ENCODE data around the gene NCK1. TPM values are rescaled to one million over a fixed set of nuclear protein-coding genes. Genes with fewer than 3 reads are reported as not detected.

NCK1 gene
- total RNA-seq, 2 donors from 2014 or later: 33.8 to 72.3 TPM

DNA sequence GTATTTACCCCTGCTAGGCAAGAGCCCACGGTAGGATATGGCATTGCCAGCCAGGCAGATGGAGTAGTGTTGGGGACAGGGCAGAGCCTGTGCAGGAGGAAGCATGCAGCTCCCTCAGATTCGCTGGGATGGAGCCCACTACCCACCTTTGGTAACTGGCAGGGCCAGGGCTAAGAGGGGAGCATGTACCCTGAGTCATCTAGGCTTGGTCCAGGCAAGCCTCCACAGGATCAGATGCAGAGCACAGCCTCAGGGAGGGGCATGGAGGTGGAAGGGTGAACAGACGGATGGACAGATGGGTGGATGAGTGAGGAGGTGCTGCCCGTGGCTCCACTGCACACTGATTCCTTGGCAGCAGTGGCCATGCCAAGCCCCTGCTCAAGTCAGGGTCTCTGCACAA, 128.8 kb downstream of the NCK1 start:
- TF ChIP-seq, protein P1, sequence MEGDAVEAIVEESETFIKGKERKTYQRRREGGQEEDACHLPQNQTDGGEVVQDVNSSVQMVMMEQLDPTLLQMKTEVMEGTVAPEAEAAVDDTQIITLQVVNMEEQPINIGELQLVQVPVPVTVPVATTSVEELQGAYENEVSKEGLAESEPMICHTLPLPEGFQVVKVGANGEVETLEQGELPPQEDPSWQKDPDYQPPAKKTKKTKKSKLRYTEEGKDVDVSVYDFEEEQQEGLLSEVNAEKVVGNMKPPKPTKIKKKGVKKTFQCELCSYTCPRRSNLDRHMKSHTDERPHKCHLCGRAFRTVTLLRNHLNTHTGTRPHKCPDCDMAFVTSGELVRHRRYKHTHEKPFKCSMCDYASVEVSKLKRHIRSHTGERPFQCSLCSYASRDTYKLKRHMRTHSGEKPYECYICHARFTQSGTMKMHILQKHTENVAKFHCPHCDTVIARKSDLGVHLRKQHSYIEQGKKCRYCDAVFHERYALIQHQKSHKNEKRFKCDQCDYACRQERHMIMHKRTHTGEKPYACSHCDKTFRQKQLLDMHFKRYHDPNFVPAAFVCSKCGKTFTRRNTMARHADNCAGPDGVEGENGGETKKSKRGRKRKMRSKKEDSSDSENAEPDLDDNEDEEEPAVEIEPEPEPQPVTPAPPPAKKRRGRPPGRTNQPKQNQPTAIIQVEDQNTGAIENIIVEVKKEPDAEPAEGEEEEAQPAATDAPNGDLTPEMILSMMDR (IDR thresholded peaks at IDR 0.05): no peak
- DNase-seq: no peak
- Histone ChIP-seq H3K27ac (no peak overlapping the region), H3K27me3 (no peaks in the 10 kb centered on the region), H3K4me1 (no peaks in the 10 kb centered on the region), H3K9ac (ENCODE audit: low read depth in 2 of 2, low read length in 2 of 2) (no peak overlapping the region), H3K36me3 (no peaks in the 10 kb centered on the region), H3K4me3 (no peak overlapping the region), H3K9me3 (no peaks in the 10 kb centered on the region)
- intact Hi-C loops (cut with DNase I): no loop called here

DNA sequence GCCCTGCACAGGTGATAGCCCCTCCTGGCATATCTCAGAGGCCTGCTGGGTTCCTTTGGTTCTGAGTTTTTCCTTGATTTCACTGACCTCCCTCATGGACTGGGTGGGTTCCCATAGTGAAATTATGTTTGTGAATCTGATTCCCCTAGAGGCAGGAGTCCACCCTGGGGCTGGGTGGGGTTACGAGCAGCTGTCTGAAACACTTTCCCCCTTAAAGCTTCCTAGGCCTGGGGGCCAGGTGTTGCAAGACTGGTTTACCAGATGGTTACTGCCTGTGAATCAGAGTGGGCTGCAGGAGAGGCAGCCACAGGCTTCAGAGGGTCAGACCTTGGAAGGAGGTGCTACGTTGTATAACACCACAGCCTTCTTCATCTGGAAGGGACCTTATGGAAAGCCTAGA, 130.1 kb downstream of the NCK1 start:
- DNase-seq: no peak
- H3K9me3 ChIP-seq: no peaks in the 10 kb centered on the region
- H3K27ac ChIP-seq: no peak overlapping the region
- TF ChIP-seq, protein P1 (IDR thresholded peaks at IDR 0.05): no peak
- H3K9ac ChIP-seq (ENCODE audit: low read depth in 2 of 2, low read length in 2 of 2): no peak overlapping the region
- H3K4me1 ChIP-seq: no peaks in the 10 kb centered on the region
- intact Hi-C loops (cut with DNase I): no loop called here
- H3K36me3 ChIP-seq: no peaks in the 10 kb centered on the region
- no peaks in the 10 kb centered on the region for H3K27me3 ChIP-seq
- H3K4me3 ChIP-seq: no peak overlapping the region

DNA sequence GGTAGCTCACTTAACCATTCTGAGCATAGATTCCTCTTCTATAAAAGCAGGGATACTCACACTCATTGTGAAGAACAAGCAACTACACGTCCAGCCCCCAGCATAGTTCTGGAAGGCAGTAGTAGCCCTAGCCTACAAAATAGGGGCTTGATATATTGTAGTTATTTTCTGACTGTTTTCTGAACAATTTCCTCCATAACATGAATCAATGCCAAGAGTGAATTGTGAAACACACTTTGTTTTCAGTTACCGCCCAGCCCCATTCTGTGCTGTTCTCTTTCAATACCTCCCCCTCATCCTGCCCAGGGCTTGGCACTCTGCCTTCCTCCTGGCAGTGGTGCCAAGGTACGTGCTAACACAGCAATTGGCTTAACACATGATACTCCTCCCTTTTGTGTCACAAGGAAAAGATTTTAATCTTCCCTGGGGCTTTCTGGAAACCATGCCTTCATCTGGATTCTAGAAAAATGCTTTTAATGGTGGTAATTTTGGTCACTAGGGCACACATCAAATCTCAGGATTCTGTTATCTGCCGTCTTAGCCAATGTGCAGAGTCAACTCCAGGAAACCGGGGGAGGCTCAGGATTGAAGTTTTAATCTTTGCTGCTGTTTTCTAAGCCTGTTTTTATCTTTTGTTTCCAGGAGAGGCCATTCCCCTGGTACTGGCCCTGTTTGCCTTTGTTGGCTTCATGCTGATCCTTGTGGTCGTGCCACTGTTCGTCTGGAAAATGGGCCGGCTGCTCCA, 132.9 kb downstream of the NCK1 start:
- no peaks in the 10 kb centered on the region for H3K36me3 ChIP-seq
- peak overlapping the region in 1 of 2 donors; percentile 49 for H3K9ac ChIP-seq (ENCODE audit: low read depth in 2 of 2, low read length in 2 of 2)
- no peaks in the 10 kb centered on the region for H3K9me3 ChIP-seq
- no peak overlapping the region for H3K4me3 ChIP-seq
- no peaks in the 10 kb centered on the region for H3K4me1 ChIP-seq
- H3K27ac ChIP-seq: peak overlapping the region; percentile 84
- peak; percentile 93 for DNase-seq
- TF ChIP-seq, protein P1 (IDR thresholded peaks at IDR 0.05): no peak
- H3K27me3 ChIP-seq: no peaks in the 10 kb centered on the region
- intact Hi-C loops (cut with DNase I): no loop called here

DNA sequence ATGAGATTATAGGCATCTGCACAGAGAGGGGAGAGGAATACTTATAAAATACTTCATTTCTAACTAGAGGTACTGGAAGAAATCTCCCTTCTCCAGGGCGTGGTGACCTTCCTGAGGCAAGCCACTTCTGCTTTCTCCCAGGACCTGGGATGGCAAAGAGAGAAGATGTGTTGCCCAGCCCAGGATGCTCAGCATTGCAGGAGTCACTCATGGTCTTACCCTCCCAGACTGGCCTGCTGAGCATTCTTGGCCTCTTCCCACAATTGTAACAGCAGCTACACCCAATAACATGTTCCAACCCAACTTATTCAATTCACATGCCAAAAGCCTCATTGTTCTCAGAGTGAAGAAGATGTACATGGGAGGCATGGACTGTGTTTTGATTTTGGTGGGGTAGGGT, 133.6 kb downstream of the NCK1 start:
- H3K27me3 ChIP-seq: no peaks in the 10 kb centered on the region
- TF ChIP-seq, protein P1 (IDR thresholded peaks at IDR 0.05): no peak
- peak overlapping the region in 1 of 2 donors; percentile 47 for H3K9ac ChIP-seq (ENCODE audit: low read depth in 2 of 2, low read length in 2 of 2)
- no peaks in the 10 kb centered on the region for H3K9me3 ChIP-seq
- H3K36me3 ChIP-seq: no peaks in the 10 kb centered on the region
- DNase-seq: no peak
- peak overlapping the region; percentile 84 for H3K27ac ChIP-seq
- H3K4me1 ChIP-seq: no peaks in the 10 kb centered on the region
- H3K4me3 ChIP-seq: no peak overlapping the region
- intact Hi-C loops (cut with DNase I): no loop called here

Other genes with a start within 250 kb of the NCK1 start
- 10 to 100 TPM; 38.2 to 43.5 TPM for gene STAG1, start 109.8 kb upstream of the NCK1 start, total RNA-seq
- gene SLC35G2, start 43.1 kb upstream of the NCK1 start, total RNA-seq: 1 to 10 TPM in 1 of 2 donors, under 1 TPM in 1; 0.74 to 1.2 TPM
- gene IL20RB, start 95.8 kb downstream of the NCK1 start, total RNA-seq: under 1 TPM; 0.74 to 0.96 TPM

Measured in colonic mucosa (tissue), 4 donors.